Measurements from ENCODE around the gene SPPL2A. TPM values are rescaled to one million over a fixed set of nuclear protein-coding genes. Genes with fewer than 3 reads are reported as not detected.

SPPL2A gene
- total RNA-seq, 1 donor from 2014 or later = 78.0 TPM

DNA sequence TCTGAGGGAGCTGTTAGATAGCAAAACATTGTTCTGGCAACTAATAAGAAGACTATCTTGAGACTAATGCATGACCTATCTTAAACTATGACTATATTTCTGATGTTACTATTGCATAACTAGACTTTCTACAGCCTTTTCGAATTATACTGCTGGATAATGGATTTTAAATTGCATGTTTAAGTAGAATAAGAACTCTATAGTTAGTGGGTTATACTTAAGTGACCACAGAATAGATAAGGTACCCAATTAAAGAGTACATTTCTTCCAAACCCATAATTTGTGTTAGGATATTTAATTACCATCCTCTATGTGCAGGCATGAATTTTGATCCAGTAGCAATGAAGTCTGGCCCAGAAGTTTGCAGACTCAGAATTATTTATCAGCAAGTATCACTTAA, 44.6 kb upstream of the SPPL2A start:
- DNase-seq = no peak
- intact Hi-C loops (cut with micrococcal nuclease) = no loop called here
- Histone ChIP-seq H3K27ac (replicated peaks) (no peak overlapping the region), H3K27me3 (ENCODE audit: low read depth) (no peaks in the 10 kb centered on the region), H3K36me3 (no peaks in the 10 kb centered on the region), H3K9me3 (replicated peaks) (no peaks in the 10 kb centered on the region), H3K4me1 (no peaks in the 10 kb centered on the region), H3K4me3 (no peak overlapping the region)
- TF ChIP-seq, protein P1, sequence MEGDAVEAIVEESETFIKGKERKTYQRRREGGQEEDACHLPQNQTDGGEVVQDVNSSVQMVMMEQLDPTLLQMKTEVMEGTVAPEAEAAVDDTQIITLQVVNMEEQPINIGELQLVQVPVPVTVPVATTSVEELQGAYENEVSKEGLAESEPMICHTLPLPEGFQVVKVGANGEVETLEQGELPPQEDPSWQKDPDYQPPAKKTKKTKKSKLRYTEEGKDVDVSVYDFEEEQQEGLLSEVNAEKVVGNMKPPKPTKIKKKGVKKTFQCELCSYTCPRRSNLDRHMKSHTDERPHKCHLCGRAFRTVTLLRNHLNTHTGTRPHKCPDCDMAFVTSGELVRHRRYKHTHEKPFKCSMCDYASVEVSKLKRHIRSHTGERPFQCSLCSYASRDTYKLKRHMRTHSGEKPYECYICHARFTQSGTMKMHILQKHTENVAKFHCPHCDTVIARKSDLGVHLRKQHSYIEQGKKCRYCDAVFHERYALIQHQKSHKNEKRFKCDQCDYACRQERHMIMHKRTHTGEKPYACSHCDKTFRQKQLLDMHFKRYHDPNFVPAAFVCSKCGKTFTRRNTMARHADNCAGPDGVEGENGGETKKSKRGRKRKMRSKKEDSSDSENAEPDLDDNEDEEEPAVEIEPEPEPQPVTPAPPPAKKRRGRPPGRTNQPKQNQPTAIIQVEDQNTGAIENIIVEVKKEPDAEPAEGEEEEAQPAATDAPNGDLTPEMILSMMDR (IDR thresholded peaks at IDR 0.05; ENCODE audit: borderline replicate concordance) = no peak

DNA sequence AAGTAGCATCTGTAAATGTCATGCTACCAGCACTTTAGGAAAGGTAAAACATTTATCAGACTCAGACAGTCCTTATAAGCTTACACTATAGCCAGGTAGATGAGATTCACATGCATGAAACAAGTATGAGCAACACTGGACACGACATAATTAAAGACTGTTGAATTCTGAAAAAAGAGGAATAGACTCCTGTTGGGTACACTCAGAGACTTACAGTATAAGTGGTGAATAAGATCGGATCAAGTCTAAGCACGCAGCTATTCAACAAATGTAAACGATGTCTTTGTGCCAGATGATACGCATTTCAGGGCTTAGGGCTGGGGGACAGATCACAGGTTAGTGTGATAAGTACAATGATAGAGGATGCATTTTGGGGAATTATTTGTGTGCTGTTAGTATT, 43.2 kb upstream of the SPPL2A start:
- DNase-seq = no peak
- no peak overlapping the region for H3K27ac ChIP-seq (replicated peaks)
- no peaks in the 10 kb centered on the region for H3K27me3 ChIP-seq (ENCODE audit: low read depth)
- TF ChIP-seq, protein P1 (IDR thresholded peaks at IDR 0.05; ENCODE audit: borderline replicate concordance) = no peak
- no peaks in the 10 kb centered on the region for H3K4me1 ChIP-seq
- H3K36me3 ChIP-seq = no peaks in the 10 kb centered on the region
- intact Hi-C loops (cut with micrococcal nuclease) = no loop called here
- H3K4me3 ChIP-seq = no peak overlapping the region
- no peaks in the 10 kb centered on the region for H3K9me3 ChIP-seq (replicated peaks)

DNA sequence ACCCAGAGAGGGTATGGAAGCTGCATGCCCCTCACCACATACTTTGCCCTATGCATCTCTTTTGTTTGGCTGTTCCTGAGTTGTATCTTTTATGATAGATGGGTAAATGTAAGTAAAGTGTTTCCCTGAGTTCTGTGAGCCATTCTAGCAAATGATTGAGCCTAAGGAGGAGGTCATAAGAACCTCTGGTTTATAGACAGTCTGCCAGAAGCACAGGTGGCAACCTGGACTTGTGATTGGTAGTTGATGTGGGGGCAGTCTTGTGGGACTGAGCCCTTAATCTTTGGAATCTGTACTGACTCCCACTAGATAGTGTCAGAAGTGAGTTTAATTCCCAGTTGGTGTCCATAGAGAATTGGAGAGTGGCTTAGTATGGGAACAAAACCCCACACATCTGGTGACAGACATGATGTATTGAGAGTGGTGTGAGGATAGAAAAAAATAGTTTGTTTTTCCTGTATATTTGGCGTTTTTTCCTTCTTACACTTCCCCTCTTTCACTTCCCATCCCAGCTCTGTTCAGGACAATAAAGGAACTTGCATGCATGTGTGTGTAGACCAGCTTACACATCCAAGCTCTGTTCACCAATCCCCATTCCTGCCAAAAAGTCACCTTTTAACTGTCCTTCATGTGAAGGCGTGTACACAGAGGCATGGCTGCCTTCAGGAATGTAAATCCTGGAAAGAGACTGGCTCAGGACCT, 38.1 kb upstream of the SPPL2A start:
- no peaks in the 10 kb centered on the region for H3K9me3 ChIP-seq (replicated peaks)
- no peak overlapping the region for H3K4me3 ChIP-seq
- H3K27ac ChIP-seq (replicated peaks) = no peak overlapping the region
- TF ChIP-seq, protein P1 (IDR thresholded peaks at IDR 0.05; ENCODE audit: borderline replicate concordance) = no peak
- no peaks in the 10 kb centered on the region for H3K36me3 ChIP-seq
- DNase-seq = no peak
- no peaks in the 10 kb centered on the region for H3K27me3 ChIP-seq (ENCODE audit: low read depth)
- no peaks in the 10 kb centered on the region for H3K4me1 ChIP-seq
- intact Hi-C loops (cut with micrococcal nuclease) = no loop called here

DNA sequence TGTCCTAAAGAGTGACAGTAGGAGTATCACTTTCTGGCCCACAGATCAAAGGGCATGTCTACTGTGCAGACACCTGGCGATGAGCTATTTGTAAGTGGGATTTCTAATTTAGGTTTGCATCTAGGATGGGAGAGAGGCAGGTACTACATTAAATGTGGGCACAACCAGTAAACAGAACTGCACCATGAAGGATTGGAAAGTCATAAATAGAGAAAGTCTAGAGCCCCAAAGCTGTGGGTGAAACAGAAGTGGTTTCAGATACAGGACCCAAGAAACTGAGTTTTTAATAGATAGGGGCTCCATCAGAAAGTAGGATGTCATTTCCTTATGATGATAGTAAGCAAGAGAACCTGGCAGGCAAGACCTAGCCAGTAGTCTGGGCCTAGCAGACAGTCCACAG, 35.2 kb upstream of the SPPL2A start:
- DNase-seq = no peak
- no peaks in the 10 kb centered on the region for H3K4me1 ChIP-seq
- H3K4me3 ChIP-seq = no peak overlapping the region
- TF ChIP-seq, protein P1 (IDR thresholded peaks at IDR 0.05; ENCODE audit: borderline replicate concordance) = no peak
- no peaks in the 10 kb centered on the region for H3K9me3 ChIP-seq (replicated peaks)
- H3K36me3 ChIP-seq = no peaks in the 10 kb centered on the region
- no peak overlapping the region for H3K27ac ChIP-seq (replicated peaks)
- intact Hi-C loops (cut with micrococcal nuclease) = no loop called here
- no peaks in the 10 kb centered on the region for H3K27me3 ChIP-seq (ENCODE audit: low read depth)

DNA sequence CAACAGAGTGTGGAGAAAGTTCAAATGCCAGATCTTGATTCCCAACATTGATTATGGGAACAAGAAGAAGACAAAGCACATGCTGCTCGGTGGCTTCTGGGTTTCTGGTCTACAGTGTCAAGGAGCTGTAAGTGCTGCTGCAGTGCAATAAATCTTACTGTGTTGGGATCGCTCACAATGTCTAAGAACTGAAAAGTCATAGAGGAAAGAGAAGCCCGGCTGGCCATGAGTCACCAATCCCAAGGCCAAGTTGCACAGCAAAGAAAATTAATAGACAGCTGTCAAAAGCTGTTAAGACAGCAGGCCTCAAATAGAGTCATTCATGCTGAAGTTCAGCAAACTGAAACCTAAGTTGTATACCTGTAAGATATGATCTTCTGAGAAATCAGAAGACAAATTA, 33.2 kb upstream of the SPPL2A start:
- no peaks in the 10 kb centered on the region for H3K36me3 ChIP-seq
- no peaks in the 10 kb centered on the region for H3K27me3 ChIP-seq (ENCODE audit: low read depth)
- no peak overlapping the region for H3K4me3 ChIP-seq
- no peak overlapping the region for H3K27ac ChIP-seq (replicated peaks)
- H3K4me1 ChIP-seq = no peaks in the 10 kb centered on the region
- DNase-seq = no peak
- intact Hi-C loops (cut with micrococcal nuclease) = no loop called here
- TF ChIP-seq, protein P1 (IDR thresholded peaks at IDR 0.05; ENCODE audit: borderline replicate concordance) = no peak
- no peaks in the 10 kb centered on the region for H3K9me3 ChIP-seq (replicated peaks)
